Neuronal stem cell (in vitro differentiated cells): ENCODE results near the gene FCMR.
"Not testable (repeated sequence)": the region's sequence is repeated elsewhere in the genome, so short reads cannot be mapped to it uniquely, and the experiment has no call there.

Experiments
- DNase-seq: peaks from one replicate; pipeline ENCODE4 v3.0.0-alpha.2; 2013; ENCODE audit warnings: low spot score
- H2AFZ ChIP-seq: one replicate; pipeline ENCODE4 v1.6.1; 2013; ENCODE audit warnings: mild to moderate bottlenecking, low read length, inconsistent platforms
- H2AK5ac ChIP-seq: 2 replicates; pipeline ENCODE4 v1.6.1; 2013; ENCODE audit warnings: low read depth, mild to moderate bottlenecking, inconsistent platforms, low read length, moderate library complexity, mixed read lengths
- H2BK120ac ChIP-seq: 2 replicates; pipeline ENCODE4 v1.6.1; 2013; ENCODE audit warnings: low read depth, mild to moderate bottlenecking, inconsistent platforms, low read length, moderate library complexity, mixed read lengths
- H2BK12ac ChIP-seq: one replicate; pipeline ENCODE4 v1.6.1; 2013; ENCODE audit warnings: low read length, inconsistent platforms
- H2BK15ac ChIP-seq: 2 replicates; pipeline ENCODE4 v1.6.1; 2013; ENCODE audit warnings: mild to moderate bottlenecking, low read length, inconsistent platforms, mixed read lengths
- H2BK5ac ChIP-seq: one replicate; pipeline ENCODE4 v1.6.1; 2013; ENCODE audit warnings: inconsistent platforms, mild to moderate bottlenecking, low read length, moderate library complexity
- H3K14ac ChIP-seq: one replicate; pipeline ENCODE4 v1.6.1; 2013; ENCODE audit warnings: low read length, inconsistent platforms
- H3K18ac ChIP-seq: 2 replicates; pipeline ENCODE4 v1.6.1; 2013; ENCODE audit warnings: low read length, inconsistent platforms
- H3K23ac ChIP-seq: 2 replicates; pipeline ENCODE4 v1.6.1; 2013; ENCODE audit warnings: low read depth, mild to moderate bottlenecking, mixed read lengths, low read length, inconsistent platforms; ENCODE audit not compliant: poor library complexity
- H3K27ac ChIP-seq: replicated peaks from 3 replicates; pipeline ENCODE4 v1.5.1; 2013; ENCODE audit warnings: low read length, inconsistent platforms
- H3K27me3 ChIP-seq, 3 experiments: 2 replicates each; pipeline ENCODE4 v1.6.1; 2013; ENCODE audit warnings: low read length in 3 of 3, mild to moderate bottlenecking in 2 of 3, inconsistent platforms in 1 of 3, low read depth in 1 of 3, mixed read lengths in 1 of 3, moderate library complexity in 1 of 3; ENCODE audit not compliant: control insufficient read depth in 3 of 3, insufficient read depth in 3 of 3
- H3K36me3 ChIP-seq, 2 donors: replicated peaks in 1 of 2; 2 replicates each; pipeline ENCODE4 v1.6.1; 2013; ENCODE audit warnings: low read length in 2 of 2; ENCODE audit not compliant: control insufficient read depth in 2 of 2, insufficient read depth in 2 of 2
- H3K4ac ChIP-seq: 2 replicates; pipeline ENCODE4 v1.6.1; 2013; ENCODE audit warnings: inconsistent platforms, mild to moderate bottlenecking, low read length, moderate library complexity
- H3K4me1 ChIP-seq, 2 donors: 1 replicate in 1 of 2; 2 replicates in 1 of 2; pipeline ENCODE4 v1.6.1; 2013; ENCODE audit warnings: low read length in 2 of 2, low read depth in 1 of 2; ENCODE audit not compliant: control insufficient read depth in 2 of 2, insufficient read depth in 1 of 2
- H3K4me2 ChIP-seq: one replicate; pipeline ENCODE4 v1.6.1; 2013; ENCODE audit warnings: mild to moderate bottlenecking, low read length, inconsistent platforms; ENCODE audit not compliant: insufficient read depth, poor library complexity, severe bottlenecking
- H3K4me3 ChIP-seq, 2 donors: 2 replicates each; pipeline ENCODE4 v1.5.1; 2013; ENCODE audit warnings: low read length in 2 of 2, mild to moderate bottlenecking in 2 of 2, inconsistent platforms in 1 of 2, moderate library complexity in 1 of 2
- H3K79me1 ChIP-seq: one replicate; pipeline ENCODE4 v1.6.1; 2013; ENCODE audit warnings: low read depth, mild to moderate bottlenecking, inconsistent platforms, low read length, moderate library complexity
- H3K9ac ChIP-seq: one replicate; pipeline ENCODE4 v1.6.1; 2013; ENCODE audit warnings: mild to moderate bottlenecking, low read depth, low read length, inconsistent platforms; ENCODE audit not compliant: poor library complexity
- H3K9me3 ChIP-seq, 2 donors: replicated peaks in 1 of 2; 2 replicates each; pipeline versions ENCODE3 to v1.6.1; 2013; ENCODE audit warnings: low read length in 2 of 2, mild to moderate bottlenecking in 2 of 2, inconsistent platforms in 1 of 2, low read depth in 1 of 2, mixed read lengths in 1 of 2, moderate library complexity in 1 of 2; ENCODE audit not compliant: control insufficient read depth in 2 of 2, insufficient read depth in 1 of 2
- H4K8ac ChIP-seq: one replicate; pipeline ENCODE4 v1.6.1; 2013; ENCODE audit warnings: low read depth, mild to moderate bottlenecking, inconsistent platforms, low read length, moderate library complexity
- H4K91ac ChIP-seq: one replicate; pipeline ENCODE4 v1.6.1; 2013; ENCODE audit warnings: low read length, low read depth, mild to moderate bottlenecking, inconsistent platforms; ENCODE audit not compliant: poor library complexity

Gene FCMR

DNA sequence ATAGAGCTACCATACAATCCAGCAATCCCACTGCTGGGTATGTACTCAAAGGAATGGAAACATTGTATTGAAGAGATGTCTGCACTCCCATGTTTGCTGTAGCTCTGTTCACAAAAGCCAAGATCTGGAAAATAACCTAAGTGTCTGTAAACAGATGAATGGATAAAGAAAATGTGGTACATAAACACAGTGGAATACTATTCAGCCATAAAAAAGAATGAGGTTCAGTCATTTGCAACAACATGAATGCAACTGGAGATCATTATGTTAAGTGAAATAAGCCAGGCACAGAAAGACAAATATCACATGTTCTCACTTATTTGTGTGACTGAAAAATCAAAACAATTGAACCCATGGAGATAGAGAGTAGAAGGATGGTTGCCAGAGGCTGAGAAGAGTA is 68.0 kb downstream of the FCMR start:
- not testable (repeated sequence) for H2BK120ac ChIP-seq, H3K4me2 ChIP-seq, H3K18ac ChIP-seq, H3K79me1 ChIP-seq, H2AK5ac ChIP-seq, H3K4ac ChIP-seq, H3K36me3 ChIP-seq, H2BK5ac ChIP-seq, H2BK15ac ChIP-seq, H3K27me3 ChIP-seq, H3K9me3 ChIP-seq, H2AFZ ChIP-seq, H3K4me1 ChIP-seq, H3K14ac ChIP-seq, H4K8ac ChIP-seq, H3K27ac ChIP-seq, H2BK12ac ChIP-seq, H3K23ac ChIP-seq, DNase-seq, H4K91ac ChIP-seq, H3K9ac ChIP-seq, H3K4me3 ChIP-seq
